H1 (cell line): Measurements from ENCODE around the gene NXT1. TPM values are rescaled to one million over a fixed set of nuclear protein-coding genes. Genes with fewer than 3 reads are reported as not detected.

Experiments
- CTCF ChIA-PET: fragments of 300-600 bp; sonication (Branson Sonifier 250); formaldehyde crosslinking; loops from one replicate; lab custom pipeline; 2021; ENCODE audit not compliant: partially characterized antibody; lab: Charles Lee
- POLR2A ChIA-PET: fragments of 300-600 bp; sonication (Branson Sonifier 250); formaldehyde crosslinking; loops from one replicate; lab custom pipeline; 2021; ENCODE audit warnings: inconsistent platforms; ENCODE audit not compliant: partially characterized antibody; lab: Charles Lee
- DNase-seq, 2 experiments: peaks; one replicate each; pipeline versions ENCODE4 v3.0.0 to v3.0.0-alpha.2; 2010 to 2022; ENCODE audit warnings: low spot score in 2 of 2, low read depth in 1 of 2, mixed read lengths in 1 of 2
- FAIRE-seq: peaks from 2 replicates; lab custom pipeline; 2011; peaks lifted over from hg19 to GRCh38; lab: Jason Lieb, UNC
- H2AFZ ChIP-seq: 2 replicates; pipeline ENCODE4 v1.8.1; 2012; ENCODE audit warnings: low read length, inconsistent platforms
- H2AK5ac ChIP-seq: 2 replicates; pipeline ENCODE4 v1.6.1; 2013; ENCODE audit warnings: low read depth, low read length
- H2BK120ac ChIP-seq: replicated peaks from 2 replicates; pipeline ENCODE3; 2013; ENCODE audit warnings: low read depth, low read length, inconsistent platforms
- H2BK12ac ChIP-seq: 2 replicates; pipeline ENCODE4 v1.6.1; 2013; ENCODE audit warnings: low read depth, low read length
- H2BK15ac ChIP-seq: 2 replicates; pipeline ENCODE4 v1.6.1; 2013; ENCODE audit warnings: low read length
- H2BK20ac ChIP-seq: 2 replicates; pipeline ENCODE4 v1.6.1; 2013; ENCODE audit warnings: low read length
- H2BK5ac ChIP-seq: 2 replicates; pipeline ENCODE4 v1.6.1; 2013; ENCODE audit warnings: low read depth, low read length
- H3K14ac ChIP-seq: 2 replicates; pipeline ENCODE4 v1.6.1; 2013; ENCODE audit warnings: inconsistent platforms; ENCODE audit not compliant: insufficient read length
- H3K18ac ChIP-seq: 2 replicates; pipeline ENCODE4 v1.6.1; 2013; ENCODE audit warnings: low read length; ENCODE audit errors: extremely low read depth
- H3K23ac ChIP-seq: 2 replicates; pipeline ENCODE4 v1.6.1; 2013; ENCODE audit warnings: inconsistent platforms; ENCODE audit not compliant: insufficient read length
- H3K23me2 ChIP-seq: 2 replicates; pipeline ENCODE4 v1.6.1; 2013; ENCODE audit warnings: low read depth, low read length
- H3K27ac ChIP-seq: 2 replicates; pipeline ENCODE4 v1.6.1; 2011; ENCODE audit warnings: low read depth, low read length, inconsistent platforms
- H3K27me3 ChIP-seq, 4 experiments: replicated peaks in 1 of 4; 1 replicate in 1 of 4; 2 replicates in 3 of 4; pipeline versions ENCODE4 v1.6.1 to v1.8.1; 2011 to 2013; ENCODE audit warnings: low read length in 3 of 4, mild to moderate bottlenecking in 3 of 4, inconsistent platforms in 2 of 4, mixed read lengths in 2 of 4, moderate library complexity in 1 of 4; ENCODE audit not compliant: control insufficient read depth in 3 of 4, insufficient read depth in 3 of 4; ENCODE audit errors: extremely low read depth in 1 of 4
- H3K36me3 ChIP-seq, 4 experiments: 2 replicates each; pipeline versions ENCODE4 v1.6.1 to v1.8.1; 2011 to 2013; ENCODE audit warnings: mild to moderate bottlenecking in 4 of 4, low read length in 3 of 4, moderate library complexity in 2 of 4, control low read depth in 1 of 4, inconsistent platforms in 1 of 4; ENCODE audit not compliant: insufficient read depth in 4 of 4, control insufficient read depth in 2 of 4
- H3K4ac ChIP-seq: replicated peaks from 2 replicates; pipeline ENCODE3; 2013; ENCODE audit warnings: low read length, low read depth, mixed read lengths, inconsistent platforms; ENCODE audit not compliant: insufficient read length
- H3K4me1 ChIP-seq, 4 experiments: replicated peaks in 1 of 4; 1 replicate in 1 of 4; 2 replicates in 3 of 4; pipeline versions ENCODE4 v1.6.1 to v1.8.1; 2011 to 2013; ENCODE audit warnings: low read length in 3 of 4, inconsistent platforms in 2 of 4, mixed read lengths in 1 of 4; ENCODE audit not compliant: insufficient read depth in 4 of 4, control insufficient read depth in 3 of 4
- H3K4me2 ChIP-seq, 2 experiments: 2 replicates each; pipeline versions ENCODE4 v1.6.1 to v1.8.1; 2011 to 2013; ENCODE audit warnings: low read depth in 2 of 2, low read length in 2 of 2, control low read depth in 1 of 2, inconsistent platforms in 1 of 2, mild to moderate bottlenecking in 1 of 2; ENCODE audit not compliant: insufficient read depth in 1 of 2
- H3K4me3 ChIP-seq, 4 experiments: fragments of 200-600, 300-600 bp in 1 of 4; sonication (generic), shearing (Covaris generic), sonication (Bioruptor Twin) in 1 of 4; 2 replicates each; pipeline versions ENCODE4 v1.5.1 to v1.8.1; 2011 to 2016; ENCODE audit warnings: low read length in 4 of 4, low read depth in 3 of 4, control low read depth in 2 of 4, inconsistent platforms in 2 of 4, mild to moderate bottlenecking in 2 of 4, mixed read lengths in 1 of 4, moderate library complexity in 1 of 4; ENCODE audit not compliant: insufficient read depth in 2 of 4; ENCODE audit errors: extremely low read depth in 1 of 4
- H3K56ac ChIP-seq: replicated peaks from 2 replicates; pipeline ENCODE3; 2013; ENCODE audit warnings: low read depth, mild to moderate bottlenecking, mixed read lengths, low read length, inconsistent platforms; ENCODE audit not compliant: insufficient read length
- H3K79me1 ChIP-seq: 2 replicates; pipeline ENCODE4 v1.6.1; 2013; ENCODE audit warnings: low read depth, low read length, control low read depth
- H3K79me2 ChIP-seq, 2 experiments: 2 replicates each; pipeline versions ENCODE4 v1.6.1 to v1.8.1; 2012 to 2013; ENCODE audit warnings: low read length in 2 of 2, mild to moderate bottlenecking in 2 of 2, inconsistent platforms in 1 of 2; ENCODE audit not compliant: insufficient read depth in 2 of 2, control insufficient read depth in 1 of 2
- H3K9ac ChIP-seq, 4 experiments: replicated peaks in 1 of 4; 1 replicate in 1 of 4; 2 replicates in 3 of 4; pipeline versions ENCODE4 v1.6.1 to v1.8.1; 2011 to 2013; ENCODE audit warnings: low read depth in 3 of 4, low read length in 3 of 4, control low read depth in 2 of 4, mild to moderate bottlenecking in 2 of 4, moderate library complexity in 2 of 4, inconsistent platforms in 1 of 4; ENCODE audit errors: extremely low read depth in 1 of 4
- H3K9me3 ChIP-seq, 2 experiments: 2 replicates each; pipeline versions ENCODE4 v1.6.1 to v1.8.1; 2012 to 2013; ENCODE audit warnings: mild to moderate bottlenecking in 2 of 2, moderate library complexity in 2 of 2, control low read depth in 1 of 2, inconsistent platforms in 1 of 2, low read depth in 1 of 2, low read length in 1 of 2, mixed read lengths in 1 of 2; ENCODE audit not compliant: insufficient read depth in 2 of 2
- H4K20me1 ChIP-seq, 2 experiments: replicated peaks in 1 of 2; 2 replicates each; pipeline versions ENCODE3 to v1.8.1; 2011 to 2013; ENCODE audit warnings: inconsistent platforms in 2 of 2, low read length in 2 of 2, mild to moderate bottlenecking in 1 of 2; ENCODE audit not compliant: insufficient read depth in 2 of 2, control insufficient read depth in 1 of 2
- H4K5ac ChIP-seq: 2 replicates; pipeline ENCODE4 v1.6.1; 2013; ENCODE audit warnings: low read length, low read depth, mixed read lengths, inconsistent platforms; ENCODE audit not compliant: insufficient read length
- H4K8ac ChIP-seq: 2 replicates; pipeline ENCODE4 v1.8.0; 2013; ENCODE audit warnings: mild to moderate bottlenecking, moderate library complexity, low read length, inconsistent platforms; ENCODE audit not compliant: insufficient read depth; ENCODE audit errors: extremely low read depth
- H4K91ac ChIP-seq: replicated peaks from 2 replicates; pipeline ENCODE3; 2013; ENCODE audit warnings: low read length, mixed read lengths, inconsistent platforms; ENCODE audit not compliant: insufficient read length
- EP300 ChIP-seq, 2 experiments: IDR thresholded peaks; 1 replicate in 1 of 2; 2 replicates in 1 of 2; pipeline ENCODE4 v1.6.1; 2011 to 2012; ENCODE audit warnings: low read depth in 2 of 2, low read length in 2 of 2, mild to moderate bottlenecking in 2 of 2, borderline replicate concordance in 1 of 2, inconsistent platforms in 1 of 2, moderate library complexity in 1 of 2
- KDM4A ChIP-seq: IDR thresholded peaks from one replicate; pipeline ENCODE4 v1.7.1; 2012; ENCODE audit warnings: low read depth, mild to moderate bottlenecking, moderate library complexity, low read length, inconsistent platforms; ENCODE audit not compliant: severe bottlenecking
- NANOG ChIP-seq: IDR thresholded peaks from 2 replicates; pipeline ENCODE4 v1.6.1; 2011; ENCODE audit warnings: low read length, low read depth, mild to moderate bottlenecking, inconsistent platforms; ENCODE audit not compliant: insufficient read depth, poor library complexity, severe bottlenecking
- PHF8 ChIP-seq: fragments of 200-600 bp; sonication (generic); conservative IDR thresholded peaks from 2 replicates; pipeline ENCODE4 v1.7.1; 2012; ENCODE audit warnings: low read depth, mild to moderate bottlenecking, inconsistent platforms, low read length, moderate library complexity
- RFX5 ChIP-seq: IDR thresholded peaks from 2 replicates; pipeline ENCODE4 v1.6.1; 2011; ENCODE audit warnings: low read depth, low read length, improper control_type of control experiment, borderline replicate concordance
- RNF2 ChIP-seq: fragments of 200-900, 300-1000 bp; sonication (generic); IDR thresholded peaks from 2 replicates; pipeline ENCODE4 v1.7.1; 2016; ENCODE audit warnings: borderline replicate concordance, low read depth, mild to moderate bottlenecking, antibody characterized with exemption, low read length; ENCODE audit not compliant: poor library complexity, severe bottlenecking; ENCODE audit errors: missing control alignments
- SRF ChIP-seq: IDR thresholded peaks from 2 replicates; pipeline ENCODE4 v1.6.1; 2011; ENCODE audit warnings: mild to moderate bottlenecking, low read depth, low read length, moderate library complexity
- TEAD4 ChIP-seq: IDR thresholded peaks from 2 replicates; pipeline ENCODE4 v1.6.1; 2012; ENCODE audit warnings: low read depth, low read length, inconsistent platforms, mixed read lengths
- WGBS, 2 experiments: shearing (Covaris generic) in 1 of 2; methylation state at CpG; one replicate each; pipeline versions ENCODE4 v1.1.6 to v1.1.7; 2013 to 2015; ENCODE audit warnings: low lambda C conversion rate in 2 of 2, mixed read lengths in 2 of 2, inconsistent platforms in 1 of 2, low coverage in 1 of 2, missing lambda C conversion rate in 1 of 2; ENCODE audit not compliant: insufficient replicate concordance in 2 of 2, insufficient coverage in 1 of 2, insufficient read length in 1 of 2; ENCODE audit errors: extremely low coverage in 1 of 2, missing lambda C conversion rate in 1 of 2; 5-methylcytosine and 5-hydroxymethylcytosine counted together
- polyA plus RNA-seq, 7 experiments: library from polyadenylated mRNA; depleted of rRNA in 3 of 7; stranded (reverse) in 5 of 7; unstranded in 2 of 7; fragments of >200 nt in 5 of 7; fragments of 200-250 nt in 2 of 7; gene quantifications; 1 replicate in 5 of 7; 2 replicates in 1 of 7; 4 replicates in 1 of 7; pipeline versions ENCODE4 v1.2.1 to v1.2.3, GENCODE V29; 2011 to 2013; ENCODE audit warnings: missing spikeins in 2 of 7, mixed read lengths in 2 of 7
- total RNA-seq: library from RNA; stranded (reverse); fragmentation: NEBNext Ultra II Directional; extraction: Animal tissue kit (Norgen Biotek cat#: 25700); gene quantifications from 2 replicates; pipeline ENCODE4 v1.2.1, GENCODE V29; 2021

Gene NXT1
- total and polyA plus RNA-seq, 2 of the 8 experiments (the other 6 are each of a cell fraction or from before 2014, with no cell fraction given): 23.1 to 26.5 TPM

DNA sequence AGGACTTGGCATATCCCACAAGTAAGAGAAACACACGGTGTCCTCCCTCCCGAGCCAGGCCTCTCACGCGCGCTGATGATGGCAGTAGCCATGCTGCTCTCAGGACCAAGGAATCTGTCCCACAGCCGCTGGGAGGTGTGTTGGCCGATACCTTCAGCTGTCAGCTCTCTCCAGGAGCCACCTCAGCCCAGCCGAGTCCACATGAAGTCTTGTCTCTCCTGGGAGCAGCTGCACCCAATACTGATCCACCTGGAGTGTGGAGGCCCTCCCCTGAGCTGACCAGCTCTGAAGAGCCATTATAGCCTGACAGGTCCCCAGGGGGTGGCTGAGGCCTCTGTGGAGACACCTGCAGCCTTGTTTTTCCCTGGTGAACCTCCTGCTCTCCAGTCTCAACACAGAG lies 23.8 kb upstream of the NXT1 start:
- no peak overlapping the region for H3K27ac ChIP-seq
- peaks cover 0 to 6% (median under 1%) of the 10 kb centered on the region in 4 experiments; a peak in 1 of 7 replicates for H3K4me1 ChIP-seq
- no peak overlapping the region for H3K56ac ChIP-seq
- no peak overlapping the region for H4K5ac ChIP-seq
- ChIA-PET CTCF (interaction anchor here (0.6 to 1.1 kb wide), 2 partner anchors 13 to 438 kb away, joined by 3 to 5 read pairs; no protein-coding TSS in a partner anchor), POLR2A (no interaction called here)
- H2BK15ac ChIP-seq: no peak overlapping the region
- H3K23me2 ChIP-seq: no peaks in the 10 kb centered on the region
- no peaks in the 10 kb centered on the region for H4K20me1 ChIP-seq
- H2AK5ac ChIP-seq: no peak overlapping the region
- no peak overlapping the region for H3K4me3 ChIP-seq
- H3K9me3 ChIP-seq: peaks cover 0 to 4% of the 10 kb centered on the region in 2 experiments; a peak in 3 of 4 replicates
- no peak overlapping the region for H2BK20ac ChIP-seq
- no peak overlapping the region for H2BK12ac ChIP-seq
- no peaks in the 10 kb centered on the region for H3K79me1 ChIP-seq
- no peak overlapping the region for H2BK5ac ChIP-seq
- H2AFZ ChIP-seq: no peak overlapping the region
- no peak overlapping the region for H3K9ac ChIP-seq
- no peaks in the 10 kb centered on the region for H3K36me3 ChIP-seq
- no peak overlapping the region for H4K8ac ChIP-seq
- no peaks in the 10 kb centered on the region for H3K27me3 ChIP-seq
- WGBS, 2 experiments: 81% methylated on average over 8 of the region's 8 CpGs; no CpG with 5 or more reads in 1 of the 2 experiments
- H3K23ac ChIP-seq: no peak overlapping the region
- no peaks in the 10 kb centered on the region for H3K79me2 ChIP-seq
- no peak overlapping the region for H3K4me2 ChIP-seq
- FAIRE-seq: no peak
- H3K18ac ChIP-seq: no peak overlapping the region
- H2BK120ac ChIP-seq: no peak overlapping the region
- no peak for DNase-seq
- H4K91ac ChIP-seq: no peak overlapping the region
- no peak overlapping the region for H3K4ac ChIP-seq
- no peak overlapping the region for H3K14ac ChIP-seq
- TF ChIP-seq KDM4A (no peak), RFX5 (no peak), NANOG (no peak), RNF2 (no peak), PHF8 (no peak), TEAD4 (no peak), SRF (no peak), EP300 (IDR thresholded peaks at IDR 0.05; ENCODE audit: borderline replicate concordance in 1 of 2, low read depth in 2 of 2, low read length in 2 of 2) (no peak)
